Vagina (tissue), 2 donors: ENCODE data around the gene CDK5R2.

Experiments
- CTCF ChIP-seq, 3 experiments: fragments of 450-650 bp in 2 of 3; fragments of 200-600 bp in 1 of 3; sonication (generic) in 1 of 3; IDR thresholded peaks; one replicate each; pipeline ENCODE4 v1.5.1; 2017 to 2019; ENCODE audit warnings: antibody characterized with exemption in 3 of 3, mild to moderate bottlenecking in 2 of 3, moderate library complexity in 2 of 3
- POLR2A ChIP-seq, 2 donors: fragments of 450-650 bp; IDR thresholded peaks; one replicate each; pipeline ENCODE4 v1.6.1; 2017; ENCODE audit warnings: antibody characterized with exemption in 2 of 2, mild to moderate bottlenecking in 2 of 2, moderate library complexity in 2 of 2
- POLR2AphosphoS5 ChIP-seq, 2 donors: sonication (generic); formaldehyde crosslinking; IDR thresholded peaks; one replicate each; pipeline ENCODE4 v1.9.0; 2017; ENCODE audit warnings: antibody characterized with exemption in 2 of 2, mild to moderate bottlenecking in 2 of 2, low read depth in 1 of 2; ENCODE audit not compliant: insufficient read depth in 1 of 2

GRCh38 chr2:218981881-218982585 is 22.6 kb downstream of the CDK5R2 start:
- TF ChIP-seq CTCF (IDR thresholded peaks at IDR 0.05): no peak
- TF ChIP-seq POLR2A (IDR thresholded peaks at IDR 0.05): no peak
- no peak for TF ChIP-seq POLR2AphosphoS5 (IDR thresholded peaks at IDR 0.05; ENCODE audit: insufficient read depth in 1 of 2, low read depth in 1 of 2)
